B cell (primary cell): ENCODE data around the gene TMEM203. TPM values are rescaled to one million over a fixed set of nuclear protein-coding genes. Genes with fewer than 3 reads are reported as not detected.

Source experiments
- ATAC-seq: fragments of 200-7000 bp; cut with Tn5 transposase; one replicate; pipeline ENCODE4 v1.10.0; 2021; ENCODE audit warnings: low read depth, mild to moderate bottlenecking, moderate number of reproducible peaks, moderate library complexity
- CTCF ChIA-PET: fragments of 350-600 bp; sonication (Branson Sonifier 250); formaldehyde crosslinking; loops from one replicate; lab custom pipeline; 2021; ENCODE audit warnings: antibody characterized with exemption, inconsistent platforms; lab: Charles Lee
- POLR2A ChIA-PET: fragments of 350-600 bp; sonication (Branson Sonifier 250); formaldehyde crosslinking; loops from one replicate; lab custom pipeline; 2021; ENCODE audit warnings: antibody characterized with exemption; lab: Charles Lee
- DNase-seq: peaks from one replicate; pipeline ENCODE4 v3.0.0; 2013
- H2AFZ ChIP-seq: 2 replicates; pipeline ENCODE4 v1.6.1; 2012; ENCODE audit warnings: mild to moderate bottlenecking, low read depth, low read length; ENCODE audit not compliant: insufficient read depth, poor library complexity, severe bottlenecking
- H3K27ac ChIP-seq, 2 donors: 1 replicate in 1 of 2; 2 replicates in 1 of 2; pipeline ENCODE4 v1.5.1; 2012 to 2013; ENCODE audit warnings: low read length in 2 of 2, mild to moderate bottlenecking in 2 of 2, moderate library complexity in 1 of 2
- H3K27me3 ChIP-seq, 4 experiments: fragments of 200-600 bp in 1 of 4; sonication (generic) in 1 of 4; replicated peaks in 1 of 4; 1 replicate in 2 of 4; 2 replicates in 2 of 4; pipeline versions ENCODE4 v1.6.1 to v1.7.0; 2013 to 2016; ENCODE audit warnings: low read length in 3 of 4, mild to moderate bottlenecking in 2 of 4, mixed read lengths in 1 of 4, moderate library complexity in 1 of 4; ENCODE audit not compliant: insufficient read depth in 4 of 4, control insufficient read depth in 3 of 4; ENCODE audit errors: control extremely low read depth in 1 of 4
- H3K36me3 ChIP-seq, 2 experiments: replicated peaks in 1 of 2; 1 replicate in 1 of 2; 2 replicates in 1 of 2; pipeline versions ENCODE4 v1.6.1 to v1.7.1; 2013; ENCODE audit warnings: low read length in 1 of 2; ENCODE audit not compliant: insufficient read depth in 2 of 2, control insufficient read depth in 1 of 2; ENCODE audit errors: control extremely low read depth in 1 of 2, extremely low read depth in 1 of 2
- H3K4me1 ChIP-seq, 2 donors: fragments of 200-600 bp in 1 of 2; sonication (generic) in 1 of 2; 1 replicate in 1 of 2; 2 replicates in 1 of 2; pipeline versions ENCODE4 v1.5.1 to v1.6.1; 2013 to 2017; ENCODE audit warnings: low read length in 2 of 2; ENCODE audit not compliant: control insufficient read depth in 2 of 2, insufficient read depth in 2 of 2
- H3K4me2 ChIP-seq: replicated peaks from 2 replicates; pipeline ENCODE3; 2012; ENCODE audit warnings: mild to moderate bottlenecking, low read depth, low read length; ENCODE audit not compliant: poor library complexity, severe bottlenecking
- H3K4me3 ChIP-seq, 5 experiments: fragments of 200-600 bp in 1 of 5; sonication (generic) in 1 of 5; 1 replicate in 3 of 5; 2 replicates in 2 of 5; pipeline versions ENCODE4 v1.5.1 to v1.7.0; 2011 to 2016; ENCODE audit warnings: low read length in 4 of 5, mild to moderate bottlenecking in 4 of 5, low read depth in 2 of 5, control low read depth in 1 of 5, moderate library complexity in 1 of 5; ENCODE audit not compliant: insufficient read depth in 1 of 5; ENCODE audit errors: control extremely low read depth in 1 of 5, extremely low read depth in 1 of 5
- H3K79me2 ChIP-seq: fragments of 200-600 bp; sonication (generic); one replicate; pipeline ENCODE4 v1.6.0; 2016; ENCODE audit warnings: low read length; ENCODE audit not compliant: control insufficient read depth, insufficient read depth
- H3K9ac ChIP-seq: fragments of 200-600 bp; sonication (generic); 2 replicates; pipeline ENCODE4 v1.6.1; 2017; ENCODE audit warnings: mild to moderate bottlenecking, low read length, moderate library complexity
- H3K9me3 ChIP-seq, 3 donors: one replicate each; pipeline versions ENCODE4 v1.6.1 to v1.7.1; 2013; ENCODE audit warnings: low read length in 2 of 3; ENCODE audit not compliant: control insufficient read depth in 2 of 3, insufficient read depth in 1 of 3; ENCODE audit errors: control extremely low read depth in 1 of 3
- H4K20me1 ChIP-seq: 2 replicates; pipeline ENCODE4 v1.6.0; 2012; ENCODE audit warnings: mild to moderate bottlenecking, low read length; ENCODE audit not compliant: insufficient read depth, control insufficient read depth, poor library complexity, severe bottlenecking
- H3K27ac Mint-ChIP-seq: one replicate; pipeline ENCODE4 v1.8.0; 2021; ENCODE audit warnings: mixed read lengths
- H3K27me3 Mint-ChIP-seq: one replicate; pipeline ENCODE4 v1.8.0; 2021; ENCODE audit warnings: mixed read lengths
- H3K4me1 Mint-ChIP-seq: one replicate; pipeline ENCODE4 v1.8.0; 2021; ENCODE audit warnings: mixed read lengths
- H3K4me3 Mint-ChIP-seq: one replicate; pipeline ENCODE4 v1.8.0; 2021; ENCODE audit warnings: mixed read lengths
- H3K9me3 Mint-ChIP-seq: one replicate; pipeline ENCODE4 v1.8.0; 2022; ENCODE audit warnings: mixed read lengths; ENCODE audit not compliant: insufficient read depth
- CTCF ChIP-seq: fragments of 200-600 bp; IDR thresholded peaks from one replicate; pipeline ENCODE4 v1.8.0; 2022; ENCODE audit warnings: antibody characterized with exemption, mild to moderate bottlenecking
- EZH2 ChIP-seq: IDR thresholded peaks from 2 replicates; pipeline ENCODE4 v1.6.1; 2012; ENCODE audit warnings: borderline replicate concordance, low read depth, mild to moderate bottlenecking, moderate library complexity, low read length; ENCODE audit not compliant: insufficient read depth, poor library complexity, severe bottlenecking
- WGBS: methylation state at CpG from one replicate; pipeline ENCODE4 v1.1.5; 2013; ENCODE audit warnings: missing lambda C conversion rate; ENCODE audit not compliant: insufficient coverage; 5-methylcytosine and 5-hydroxymethylcytosine counted together
- intact Hi-C: fragments of 100-400 bp; cut with micrococcal nuclease; formaldehyde crosslinking; loops from one replicate; pipeline ENCODE4 v1.10.0; 2022
- polyA plus RNA-seq: library from polyadenylated mRNA; depleted of rRNA; stranded (reverse); fragments of >200 nt; gene quantifications from 2 replicates; pipeline ENCODE4 v1.2.3, GENCODE V29; 2012
- total RNA-seq, 2 donors: library from RNA; stranded (reverse); fragments of 120-200 nt in 1 of 2; gene quantifications; 1 replicate in 1 of 2; 2 replicates in 1 of 2; pipeline versions ENCODE4 v1.2.3 to v1.2.4, GENCODE V29; 2013 to 2022

The TMEM203 gene
- total and polyA plus RNA-seq, 2 donors (not counting 1 experiment from before 2014, with no cell fraction given) = 20.6 to 35.7 TPM

- intact Hi-C loops = no loop called here
- Histone ChIP-seq H3K4me2 (no peak overlapping the region), H3K4me1 (peaks cover 7 to 9% of the 10 kb centered on the region in 2 donors), H3K4me3 (no peak overlapping the region), H3K27me3 (peaks cover 0 to 18% (median 5%) of the 10 kb centered on the region in 4 experiments), H4K20me1 (peaks cover 14% of the 10 kb centered on the region), H3K27ac (no peak overlapping the region), H3K79me2 (no peaks in the 10 kb centered on the region), H3K9ac (no peak overlapping the region), H3K36me3 (peaks cover 0 to 34% of the 10 kb centered on the region in 2 experiments), H2AFZ (no peak overlapping the region), H3K9me3 (peaks cover 0 to under 1% (median 0%) of the 10 kb centered on the region in 3 donors)
- DNase-seq = peak; percentile 50
- TF ChIP-seq CTCF = peak; percentile 48
- TF ChIP-seq EZH2 = no peak
- H3K27ac Mint-ChIP-seq = no peak overlapping the region
- no peak overlapping the region for H3K4me3 Mint-ChIP-seq
- ChIA-PET POLR2A (interaction anchor here (0.5 to 0.6 kb wide), 2 partner anchors 14 to 25 kb away, joined by 3 to 4 read pairs; no protein-coding TSS in a partner anchor), CTCF (interaction anchor here (0.9 to 2.1 kb wide), 6 partner anchors 12 to 62 kb away, joined by 3 to 6 read pairs (median 4); partner anchors contain the start of genes ANAPC2, RNF224 and SSNA1)
- H3K9me3 Mint-ChIP-seq = no peaks in the 10 kb centered on the region
- ATAC-seq = peak; percentile 60
- H3K4me1 Mint-ChIP-seq = peaks cover 6% of the 10 kb centered on the region
- no peaks in the 10 kb centered on the region for H3K27me3 Mint-ChIP-seq
- 69% methylated on average over 17 of the region's 17 CpGs for WGBS
Measured at GRCh38 chr9:137176302-137177182, 28.9 kb downstream of the TMEM203 start.
